Type B pancreatic cell (in vitro differentiated cells): ENCODE measurements around the gene CEP68. TPM values are rescaled to one million over a fixed set of nuclear protein-coding genes. Genes with fewer than 3 reads are reported as not detected.

Experiments used
- DNase-seq: peaks from one replicate; pipeline ENCODE4 v3.0.0; 2021; ENCODE audit warnings: mixed read lengths; ENCODE audit not compliant: unreplicated experiment; ENCODE audit errors: extremely low spot score
- H3K27ac Mint-ChIP-seq: 2 replicates; pipeline ENCODE4 v1.8.0; 2021; ENCODE audit warnings: mild to moderate bottlenecking, mixed read lengths
- H3K27me3 Mint-ChIP-seq: 2 replicates; pipeline ENCODE4 v1.8.0; 2021; ENCODE audit warnings: mixed read lengths
- H3K36me3 Mint-ChIP-seq: 2 replicates; pipeline ENCODE4 v1.8.0; 2021; ENCODE audit warnings: mixed read lengths
- H3K4me1 Mint-ChIP-seq: one replicate; pipeline ENCODE4 v1.8.0; 2021; ENCODE audit warnings: mixed read lengths; ENCODE audit not compliant: unreplicated experiment
- H3K4me3 Mint-ChIP-seq: 2 replicates; pipeline ENCODE4 v1.8.0; 2021; ENCODE audit warnings: mild to moderate bottlenecking, mixed read lengths
- H3K9me3 Mint-ChIP-seq: 2 replicates; pipeline ENCODE4 v1.8.0; 2021; ENCODE audit warnings: mixed read lengths
- total RNA-seq: library from RNA; stranded (reverse); gene quantifications from 2 replicates; pipeline ENCODE4 v1.2.1, GENCODE V29; 2021; ENCODE audit warnings: low replicate concordance
- TF ChIP-seq, protein P1 (sequence below): fragments of 200-600 bp; sonication (generic); conservative IDR thresholded peaks from 2 replicates; pipeline ENCODE4 v1.5.0; 2021; ENCODE audit warnings: antibody characterized with exemption, mild to moderate bottlenecking

CEP68 gene
- total RNA-seq, 1 donor from 2014 or later, result 21.5 TPM

DNA sequence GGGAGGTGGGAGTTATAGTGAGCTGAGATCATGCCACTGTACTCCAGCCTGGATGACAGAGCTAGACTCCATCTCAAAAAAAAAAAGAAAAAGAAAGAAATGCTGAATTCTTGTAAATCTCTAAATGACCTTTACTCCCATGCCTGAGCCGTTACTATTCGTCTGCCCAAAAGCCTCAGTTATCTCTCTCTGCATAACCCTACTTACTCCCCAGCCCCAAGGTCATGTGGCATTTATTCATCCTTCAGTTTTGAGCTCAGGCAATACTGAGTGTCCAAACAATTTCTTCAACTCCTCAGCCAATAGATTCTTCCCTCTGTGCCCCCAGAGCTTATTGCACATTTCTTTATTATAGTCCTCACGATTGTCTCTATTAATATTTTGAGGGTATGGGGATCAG is 44.9 kb downstream of the CEP68 start:
- Mint-ChIP-seq H3K4me1 (no peaks in the 10 kb centered on the region), H3K9me3 (no peaks in the 10 kb centered on the region), H3K4me3 (no peak overlapping the region), H3K27me3 (no peaks in the 10 kb centered on the region), H3K27ac (no peak overlapping the region), H3K36me3 (peaks cover 32% of the 10 kb centered on the region)
- TF ChIP-seq, protein P1, sequence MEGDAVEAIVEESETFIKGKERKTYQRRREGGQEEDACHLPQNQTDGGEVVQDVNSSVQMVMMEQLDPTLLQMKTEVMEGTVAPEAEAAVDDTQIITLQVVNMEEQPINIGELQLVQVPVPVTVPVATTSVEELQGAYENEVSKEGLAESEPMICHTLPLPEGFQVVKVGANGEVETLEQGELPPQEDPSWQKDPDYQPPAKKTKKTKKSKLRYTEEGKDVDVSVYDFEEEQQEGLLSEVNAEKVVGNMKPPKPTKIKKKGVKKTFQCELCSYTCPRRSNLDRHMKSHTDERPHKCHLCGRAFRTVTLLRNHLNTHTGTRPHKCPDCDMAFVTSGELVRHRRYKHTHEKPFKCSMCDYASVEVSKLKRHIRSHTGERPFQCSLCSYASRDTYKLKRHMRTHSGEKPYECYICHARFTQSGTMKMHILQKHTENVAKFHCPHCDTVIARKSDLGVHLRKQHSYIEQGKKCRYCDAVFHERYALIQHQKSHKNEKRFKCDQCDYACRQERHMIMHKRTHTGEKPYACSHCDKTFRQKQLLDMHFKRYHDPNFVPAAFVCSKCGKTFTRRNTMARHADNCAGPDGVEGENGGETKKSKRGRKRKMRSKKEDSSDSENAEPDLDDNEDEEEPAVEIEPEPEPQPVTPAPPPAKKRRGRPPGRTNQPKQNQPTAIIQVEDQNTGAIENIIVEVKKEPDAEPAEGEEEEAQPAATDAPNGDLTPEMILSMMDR, result no peak
- DNase-seq, result no peak

DNA sequence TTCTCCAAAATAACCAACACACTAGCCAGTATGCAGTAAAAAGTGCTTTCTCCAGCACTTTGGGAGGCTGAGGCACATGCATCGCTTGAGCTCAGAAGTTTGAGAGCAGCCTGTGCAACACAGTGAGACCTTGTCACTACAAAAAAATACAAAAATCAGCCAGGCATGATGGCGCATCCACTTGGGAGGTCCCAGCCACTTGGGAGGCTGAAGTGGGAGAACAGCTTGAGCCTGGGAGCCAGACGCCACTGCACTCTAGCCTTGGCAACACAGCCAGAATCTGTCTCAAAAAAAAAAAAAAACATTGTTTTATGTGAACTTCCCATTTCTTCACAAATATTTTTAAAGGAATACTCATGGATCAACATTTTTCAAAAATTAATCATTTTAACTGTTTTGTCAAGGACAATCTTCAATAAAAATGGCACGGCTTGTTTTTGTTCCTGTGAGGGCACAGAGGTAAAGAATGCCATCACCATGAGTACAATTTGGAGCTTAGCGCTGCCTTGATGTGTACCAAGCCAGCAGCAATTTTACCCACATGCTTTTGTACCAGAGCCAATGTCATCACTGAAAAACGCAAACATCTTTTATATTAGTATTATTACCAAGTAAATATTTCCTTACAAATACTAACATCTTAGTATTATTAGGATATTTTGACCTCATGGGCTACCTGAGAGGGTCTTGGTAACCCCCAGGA is 46.9 kb downstream of the CEP68 start:
- no peak for DNase-seq
- no peaks in the 10 kb centered on the region for H3K27me3 Mint-ChIP-seq
- H3K4me3 Mint-ChIP-seq, result no peak overlapping the region
- TF ChIP-seq, protein P1, result no peak
- H3K9me3 Mint-ChIP-seq, result no peaks in the 10 kb centered on the region
- peaks cover 15% of the 10 kb centered on the region for H3K36me3 Mint-ChIP-seq
- H3K4me1 Mint-ChIP-seq, result no peaks in the 10 kb centered on the region
- no peak overlapping the region for H3K27ac Mint-ChIP-seq

DNA sequence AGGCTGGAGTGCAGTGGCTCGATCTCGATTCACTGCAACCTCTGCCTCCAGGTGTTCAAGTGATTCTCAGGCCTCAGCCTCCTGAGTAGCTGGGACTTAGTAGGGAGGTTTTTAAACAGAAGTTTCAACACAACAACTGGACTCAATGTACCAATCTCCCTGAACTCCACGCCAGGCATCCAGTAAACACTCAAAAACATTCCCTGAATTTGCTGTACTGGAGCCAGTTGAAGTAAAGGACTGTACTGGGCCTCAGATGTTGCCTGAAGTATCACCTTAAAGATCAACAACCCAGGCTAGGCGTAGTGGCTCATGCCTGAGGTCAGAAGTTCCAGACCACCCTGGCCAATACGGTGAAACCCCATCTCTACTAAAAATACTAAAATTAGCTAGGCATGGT is 51.3 kb downstream of the CEP68 start:
- DNase-seq, result no peak
- TF ChIP-seq, protein P1, result no peak
- Mint-ChIP-seq H3K4me1 (peaks cover 4% of the 10 kb centered on the region), H3K36me3 (peaks cover 9% of the 10 kb centered on the region), H3K27ac (no peak overlapping the region), H3K4me3 (no peak overlapping the region), H3K9me3 (no peaks in the 10 kb centered on the region), H3K27me3 (no peaks in the 10 kb centered on the region)

DNA sequence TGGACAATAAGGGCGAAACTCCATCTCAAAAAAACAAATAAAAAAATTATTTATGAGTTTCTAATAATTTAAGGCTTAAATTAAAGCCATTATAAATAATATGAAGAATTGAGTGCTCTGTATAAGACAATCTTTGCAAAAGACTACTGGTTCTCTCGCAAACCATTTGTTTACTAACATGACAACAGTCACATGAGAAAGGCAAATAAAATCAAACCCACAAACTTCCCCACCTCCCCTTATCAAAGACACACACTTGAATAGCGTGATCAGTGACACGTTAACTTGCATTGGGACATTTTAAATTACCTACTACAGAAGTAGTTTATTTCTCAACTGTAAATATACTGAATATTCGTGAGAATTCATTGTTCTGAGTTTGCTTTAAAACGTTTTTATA is 52.6 kb downstream of the CEP68 start:
- TF ChIP-seq, protein P1, result no peak
- peaks cover 9% of the 10 kb centered on the region for H3K36me3 Mint-ChIP-seq
- no peaks in the 10 kb centered on the region for H3K9me3 Mint-ChIP-seq
- DNase-seq, result no peak
- H3K27ac Mint-ChIP-seq, result no peak overlapping the region
- H3K4me1 Mint-ChIP-seq, result peaks cover 4% of the 10 kb centered on the region
- H3K27me3 Mint-ChIP-seq, result no peaks in the 10 kb centered on the region
- H3K4me3 Mint-ChIP-seq, result no peak overlapping the region

DNA sequence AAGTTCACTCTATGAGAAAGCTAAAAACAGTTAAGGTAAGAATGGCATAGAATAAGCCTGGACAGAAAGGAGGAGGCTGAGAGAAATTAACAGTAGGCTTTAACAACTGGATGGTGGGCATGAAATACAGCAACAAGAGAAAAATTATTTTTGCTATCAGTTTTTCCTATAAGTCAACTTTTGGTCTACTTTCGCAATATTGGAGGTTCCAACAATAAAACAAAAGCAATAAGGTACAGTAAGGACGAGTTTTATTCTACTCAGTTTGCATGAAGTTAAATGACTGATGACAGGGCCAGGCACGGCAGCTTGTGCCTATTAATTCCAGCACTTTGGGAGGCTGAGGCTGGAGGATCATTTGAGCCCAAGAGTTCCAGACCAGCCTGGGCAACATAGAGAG is 56.4 kb downstream of the CEP68 start:
- Mint-ChIP-seq H3K9me3 (peaks cover 4% of the 10 kb centered on the region), H3K36me3 (peaks cover 12% of the 10 kb centered on the region), H3K27ac (no peak overlapping the region), H3K4me3 (no peak overlapping the region), H3K27me3 (no peaks in the 10 kb centered on the region), H3K4me1 (peaks cover 20% of the 10 kb centered on the region)
- TF ChIP-seq, protein P1, result no peak
- DNase-seq, result no peak
